WTC11 (cell line): ENCODE results near the gene DHX30. TPM values are rescaled to one million over a fixed set of nuclear protein-coding genes. Genes with fewer than 3 reads are reported as not detected.
A peak's percentile ranks its signal among the peaks of the same experiment; 100 is the strongest.

ENCODE experiments used
- ATAC-seq: fragments of 200-7000 bp; cut with Tn5 transposase; 2 replicates; pipeline ENCODE4 v1.10.0; 2021; ENCODE audit warnings: mild to moderate bottlenecking, moderate library complexity
- CTCF ChIA-PET: fragments of 300-600 bp; sonication (Branson Sonifier 250); formaldehyde crosslinking; loops from one replicate; lab custom pipeline; 2021; ENCODE audit warnings: antibody characterized with exemption; lab: Charles Lee
- POLR2A ChIA-PET: fragments of 350-600 bp; sonication (Branson Sonifier 250); formaldehyde crosslinking; loops from one replicate; lab custom pipeline; 2021; ENCODE audit warnings: antibody characterized with exemption; lab: Charles Lee
- DNase-seq: peaks from one replicate; pipeline ENCODE4 v3.0.0; 2021; ENCODE audit warnings: low spot score
- H3K27ac Mint-ChIP-seq: 2 replicates; pipeline ENCODE4 v1.8.0; 2021; ENCODE audit warnings: mixed read lengths
- H3K27me3 Mint-ChIP-seq: 2 replicates; pipeline ENCODE4 v1.8.0; 2021; ENCODE audit warnings: low read depth, mild to moderate bottlenecking, moderate library complexity, mixed read lengths
- H3K36me3 Mint-ChIP-seq: 2 replicates; pipeline ENCODE4 v1.8.0; 2021; ENCODE audit warnings: mixed read lengths
- H3K4me1 Mint-ChIP-seq: 2 replicates; pipeline ENCODE4 v1.8.0; 2022; ENCODE audit warnings: mixed read lengths
- H3K4me3 Mint-ChIP-seq: 2 replicates; pipeline ENCODE4 v1.8.0; 2021; ENCODE audit warnings: mild to moderate bottlenecking, moderate library complexity, mixed read lengths
- H3K9me3 Mint-ChIP-seq: 2 replicates; pipeline ENCODE4 v1.8.0; 2021; ENCODE audit warnings: mixed read lengths
- ATF1 ChIP-seq: sonication (generic); formaldehyde crosslinking; IDR thresholded peaks from 2 replicates; pipeline ENCODE4 v1.8.1; 2023; ENCODE audit warnings: mild to moderate bottlenecking, moderate library complexity, missing genetic modification reagents
- CREM ChIP-seq: sonication (generic); formaldehyde crosslinking; IDR thresholded peaks from 2 replicates; pipeline ENCODE4 v1.8.1; 2022; ENCODE audit warnings: mild to moderate bottlenecking, missing genetic modification reagents, moderate library complexity
- ELF4 ChIP-seq: sonication (generic); formaldehyde crosslinking; IDR thresholded peaks from 2 replicates; pipeline ENCODE4 v1.8.1; 2022; ENCODE audit warnings: low read depth, mild to moderate bottlenecking, moderate library complexity, missing genetic modification reagents
- ESRRA ChIP-seq: sonication (generic); formaldehyde crosslinking; IDR thresholded peaks from 2 replicates; pipeline ENCODE4 v1.8.1; 2022; ENCODE audit warnings: mild to moderate bottlenecking, missing genetic modification reagents, borderline replicate concordance
- ETV6 ChIP-seq: sonication (generic); formaldehyde crosslinking; IDR thresholded peaks from 2 replicates; pipeline ENCODE4 v1.8.1; 2022; ENCODE audit warnings: mild to moderate bottlenecking, missing genetic modification reagents
- FOXK1 ChIP-seq: sonication (generic); formaldehyde crosslinking; IDR thresholded peaks from 2 replicates; pipeline ENCODE4 v1.8.0; 2022; ENCODE audit warnings: mild to moderate bottlenecking, moderate library complexity, missing genetic modification reagents
- FOXP1 ChIP-seq: sonication (generic); formaldehyde crosslinking; IDR thresholded peaks from 2 replicates; pipeline ENCODE4 v1.8.0; 2022; ENCODE audit warnings: missing genetic modification reagents, mild to moderate bottlenecking, moderate library complexity, borderline replicate concordance
- HMGA2 ChIP-seq: fragments of 250-450 bp; sonication (Bioruptor Pico); IDR thresholded peaks from 2 replicates; pipeline ENCODE4 v1.4.0; 2021; ENCODE audit warnings: mild to moderate bottlenecking, moderate library complexity
- RELA ChIP-seq: sonication (generic); formaldehyde crosslinking; IDR thresholded peaks from 2 replicates; pipeline ENCODE4 v1.8.1; 2022; ENCODE audit warnings: missing genetic modification reagents, mild to moderate bottlenecking, borderline replicate concordance
- RORB ChIP-seq: fragments of 250-450 bp; sonication (Bioruptor Pico); IDR thresholded peaks from 2 replicates; pipeline ENCODE4 v1.9.0; 2021; ENCODE audit warnings: mild to moderate bottlenecking
- TEAD1 ChIP-seq: sonication (generic); formaldehyde crosslinking; IDR thresholded peaks from 2 replicates; pipeline ENCODE4 v1.8.0; 2022; ENCODE audit warnings: mild to moderate bottlenecking, missing genetic modification reagents
- TP53 ChIP-seq: sonication (generic); formaldehyde crosslinking; IDR thresholded peaks from 2 replicates; pipeline ENCODE4 v1.8.1; 2023; ENCODE audit warnings: mild to moderate bottlenecking, missing genetic modification reagents
- ZNF121 ChIP-seq: sonication (generic); formaldehyde crosslinking; IDR thresholded peaks from 2 replicates; pipeline ENCODE4 v1.8.0; 2023; ENCODE audit warnings: missing genetic modification reagents
- ZNF219 ChIP-seq: sonication (generic); formaldehyde crosslinking; IDR thresholded peaks from 2 replicates; pipeline ENCODE4 v1.8.0; 2023; ENCODE audit warnings: missing genetic modification reagents, mild to moderate bottlenecking, borderline replicate concordance
- ZNF232 ChIP-seq: sonication (generic); formaldehyde crosslinking; IDR thresholded peaks from 2 replicates; pipeline ENCODE4 v1.8.0; 2022; ENCODE audit warnings: mild to moderate bottlenecking, missing genetic modification reagents
- ZNF263 ChIP-seq: sonication (generic); formaldehyde crosslinking; IDR thresholded peaks from 2 replicates; pipeline ENCODE4 v1.8.1; 2022; ENCODE audit warnings: low read depth, mild to moderate bottlenecking, moderate library complexity, missing genetic modification reagents
- ZNF396 ChIP-seq: fragments of 250-450 bp; sonication (Bioruptor Pico); IDR thresholded peaks from 2 replicates; pipeline ENCODE4 v1.8.0; 2021; ENCODE audit warnings: mild to moderate bottlenecking, moderate library complexity, borderline replicate concordance
- ZNF416 ChIP-seq: fragments of 250-450 bp; sonication (Bioruptor Pico); IDR thresholded peaks from 2 replicates; pipeline ENCODE4 v1.9.0; 2021; ENCODE audit warnings: mild to moderate bottlenecking, inconsistent platforms
- ZNF423 ChIP-seq: fragments of 250-450 bp; sonication (Bioruptor Pico); IDR thresholded peaks from 2 replicates; pipeline ENCODE4 v2.1.2; 2022; ENCODE audit warnings: mild to moderate bottlenecking, moderate library complexity
- ZNF671 ChIP-seq: fragments of 250-450 bp; sonication (Bioruptor Pico); IDR thresholded peaks from 2 replicates; pipeline ENCODE4 v1.8.0; 2021; ENCODE audit warnings: mild to moderate bottlenecking
- total RNA-seq: library from RNA; stranded (reverse); gene quantifications from 3 replicates; pipeline ENCODE4 v1.2.3, GENCODE V29; 2021
- TF ChIP-seq, protein P1 (sequence below): sonication (generic); formaldehyde crosslinking; conservative IDR thresholded peaks from 2 replicates; pipeline ENCODE4 v1.8.1; 2022; ENCODE audit warnings: mild to moderate bottlenecking, missing genetic modification reagents
- TF ChIP-seq, protein P2 (sequence below): sonication (generic); formaldehyde crosslinking; IDR thresholded peaks from 2 replicates; pipeline ENCODE4 v1.8.1; 2022; ENCODE audit warnings: missing genetic modification reagents, borderline replicate concordance
- TF ChIP-seq, protein P3 (sequence below): sonication (generic); formaldehyde crosslinking; IDR thresholded peaks from 2 replicates; pipeline ENCODE4 v1.8.0; 2023; ENCODE audit warnings: missing genetic modification reagents, mild to moderate bottlenecking, borderline replicate concordance
- TF ChIP-seq, protein P4 (sequence below): sonication (generic); formaldehyde crosslinking; IDR thresholded peaks from 2 replicates; pipeline ENCODE4 v1.8.1; 2022; ENCODE audit warnings: low read depth, missing genetic modification reagents, borderline replicate concordance
- TF ChIP-seq, protein P5 (sequence below): fragments of 250-450 bp; sonication (Bioruptor Pico); IDR thresholded peaks from 2 replicates; pipeline ENCODE4 v1.9.0; 2021; ENCODE audit warnings: mild to moderate bottlenecking, borderline replicate concordance
- TF ChIP-seq, protein P6 (sequence below): sonication (generic); formaldehyde crosslinking; IDR thresholded peaks from 2 replicates; pipeline ENCODE4 v1.8.0; 2022; ENCODE audit warnings: mild to moderate bottlenecking, missing genetic modification reagents

DHX30 gene
- total RNA-seq, 1 experiment from 2014 or later = 98.1 TPM

DNA sequence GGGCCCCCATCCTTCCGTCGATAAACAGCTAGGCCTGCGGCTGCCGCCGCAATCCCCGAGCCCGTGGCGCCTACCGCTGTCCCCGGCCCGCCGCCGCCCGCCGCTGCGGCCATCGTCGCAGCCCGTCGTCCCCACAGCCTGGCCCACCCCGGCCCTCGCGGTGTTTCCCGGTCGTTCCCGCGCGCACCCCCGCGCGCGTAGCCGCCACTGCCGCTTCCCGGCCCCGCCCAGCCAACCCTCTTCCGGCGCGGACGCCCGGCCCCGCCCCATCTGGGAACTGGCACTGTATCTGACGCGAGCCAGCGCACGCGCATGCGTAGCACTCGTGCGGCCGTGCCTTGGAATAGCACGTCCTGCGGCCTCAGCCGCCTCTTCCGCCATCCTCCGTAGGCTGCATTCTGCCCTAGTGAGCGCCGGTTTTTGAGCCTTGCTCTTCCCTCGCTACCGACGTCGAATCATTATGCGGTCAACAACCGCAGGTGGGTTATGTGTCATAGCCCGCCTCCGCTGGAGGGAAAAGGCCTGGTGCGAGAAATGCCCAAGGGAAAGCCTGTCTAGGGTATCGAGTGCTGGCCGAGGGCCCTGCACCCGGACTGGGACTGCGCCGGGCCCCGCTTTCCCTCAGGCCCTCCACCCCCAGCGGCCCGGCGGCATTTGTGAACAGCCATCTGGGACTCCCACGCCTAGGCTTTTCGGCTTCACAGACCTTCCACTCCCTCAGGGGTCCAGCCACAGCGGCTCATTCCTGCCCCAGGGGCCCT, 21.1 kb upstream of the DHX30 start, which contains the start of gene SMARCC1:
Gene SMARCC1 (minus strand): TSS at position 209 of the 761 bp plus-strand sequence. CDS start 96 bp downstream, at position 113.
- Mint-ChIP-seq H3K4me3 (peak within 1 kb of the TSS; percentile 97), H3K27me3 (no peaks in the 10 kb centered on the region), H3K9me3 (no peaks in the 10 kb centered on the region), H3K36me3 (peaks cover 16% of the 10 kb centered on the region), H3K4me1 (peaks cover 17% of the 10 kb centered on the region), H3K27ac (peak within 1 kb of the TSS; percentile 97)
- peak; percentile 94 for ATAC-seq
- POLR2A ChIA-PET = interaction anchor here (0.5 kb wide), 1 partner anchor 59 kb away, joined by 4 read pairs; no protein-coding TSS in a partner anchor
- DNase-seq = peak; percentile 99
- CTCF ChIA-PET = no interaction called here
- TF ChIP-seq ZNF232 (CRISPR knock-in tag) = peak; percentile 76; the same call in 1 of the 2 replicates
- TF ChIP-seq TEAD1 (CRISPR knock-in tag) = peak; percentile 88
- TF ChIP-seq ZNF121 (CRISPR knock-in tag) = no peak
- TF ChIP-seq FOXK1 = peak; percentile 73
- TF ChIP-seq, protein P1, sequence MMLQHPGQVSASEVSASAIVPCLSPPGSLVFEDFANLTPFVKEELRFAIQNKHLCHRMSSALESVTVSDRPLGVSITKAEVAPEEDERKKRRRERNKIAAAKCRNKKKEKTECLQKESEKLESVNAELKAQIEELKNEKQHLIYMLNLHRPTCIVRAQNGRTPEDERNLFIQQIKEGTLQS (CRISPR knock-in tag) = no peak
- no peak for TF ChIP-seq HMGA2 (CRISPR knock-in tag)
- no peak for TF ChIP-seq ESRRA (CRISPR knock-in tag)
- TF ChIP-seq RELA (CRISPR knock-in tag) = no peak
- no peak for TF ChIP-seq ZNF219 (CRISPR knock-in tag)
- TF ChIP-seq, protein P2, sequence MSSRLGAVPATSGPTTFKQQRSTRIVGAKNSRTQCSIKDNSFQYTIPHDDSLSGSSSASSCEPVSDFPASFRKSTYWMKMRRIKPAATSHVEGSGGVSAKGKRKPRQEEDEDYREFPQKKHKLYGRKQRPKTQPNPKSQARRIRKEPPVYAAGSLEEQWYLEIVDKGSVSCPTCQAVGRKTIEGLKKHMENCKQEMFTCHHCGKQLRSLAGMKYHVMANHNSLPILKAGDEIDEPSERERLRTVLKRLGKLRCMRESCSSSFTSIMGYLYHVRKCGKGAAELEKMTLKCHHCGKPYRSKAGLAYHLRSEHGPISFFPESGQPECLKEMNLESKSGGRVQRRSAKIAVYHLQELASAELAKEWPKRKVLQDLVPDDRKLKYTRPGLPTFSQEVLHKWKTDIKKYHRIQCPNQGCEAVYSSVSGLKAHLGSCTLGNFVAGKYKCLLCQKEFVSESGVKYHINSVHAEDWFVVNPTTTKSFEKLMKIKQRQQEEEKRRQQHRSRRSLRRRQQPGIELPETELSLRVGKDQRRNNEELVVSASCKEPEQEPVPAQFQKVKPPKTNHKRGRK (CRISPR knock-in tag) = no peak
- peak; percentile 84 for TF ChIP-seq ETV6 (CRISPR knock-in tag)
- TF ChIP-seq ELF4 (CRISPR knock-in tag) = 0 out of 2 replicates have a peak, but pooled peaks have one; percentile 53
- TF ChIP-seq, protein P3, sequence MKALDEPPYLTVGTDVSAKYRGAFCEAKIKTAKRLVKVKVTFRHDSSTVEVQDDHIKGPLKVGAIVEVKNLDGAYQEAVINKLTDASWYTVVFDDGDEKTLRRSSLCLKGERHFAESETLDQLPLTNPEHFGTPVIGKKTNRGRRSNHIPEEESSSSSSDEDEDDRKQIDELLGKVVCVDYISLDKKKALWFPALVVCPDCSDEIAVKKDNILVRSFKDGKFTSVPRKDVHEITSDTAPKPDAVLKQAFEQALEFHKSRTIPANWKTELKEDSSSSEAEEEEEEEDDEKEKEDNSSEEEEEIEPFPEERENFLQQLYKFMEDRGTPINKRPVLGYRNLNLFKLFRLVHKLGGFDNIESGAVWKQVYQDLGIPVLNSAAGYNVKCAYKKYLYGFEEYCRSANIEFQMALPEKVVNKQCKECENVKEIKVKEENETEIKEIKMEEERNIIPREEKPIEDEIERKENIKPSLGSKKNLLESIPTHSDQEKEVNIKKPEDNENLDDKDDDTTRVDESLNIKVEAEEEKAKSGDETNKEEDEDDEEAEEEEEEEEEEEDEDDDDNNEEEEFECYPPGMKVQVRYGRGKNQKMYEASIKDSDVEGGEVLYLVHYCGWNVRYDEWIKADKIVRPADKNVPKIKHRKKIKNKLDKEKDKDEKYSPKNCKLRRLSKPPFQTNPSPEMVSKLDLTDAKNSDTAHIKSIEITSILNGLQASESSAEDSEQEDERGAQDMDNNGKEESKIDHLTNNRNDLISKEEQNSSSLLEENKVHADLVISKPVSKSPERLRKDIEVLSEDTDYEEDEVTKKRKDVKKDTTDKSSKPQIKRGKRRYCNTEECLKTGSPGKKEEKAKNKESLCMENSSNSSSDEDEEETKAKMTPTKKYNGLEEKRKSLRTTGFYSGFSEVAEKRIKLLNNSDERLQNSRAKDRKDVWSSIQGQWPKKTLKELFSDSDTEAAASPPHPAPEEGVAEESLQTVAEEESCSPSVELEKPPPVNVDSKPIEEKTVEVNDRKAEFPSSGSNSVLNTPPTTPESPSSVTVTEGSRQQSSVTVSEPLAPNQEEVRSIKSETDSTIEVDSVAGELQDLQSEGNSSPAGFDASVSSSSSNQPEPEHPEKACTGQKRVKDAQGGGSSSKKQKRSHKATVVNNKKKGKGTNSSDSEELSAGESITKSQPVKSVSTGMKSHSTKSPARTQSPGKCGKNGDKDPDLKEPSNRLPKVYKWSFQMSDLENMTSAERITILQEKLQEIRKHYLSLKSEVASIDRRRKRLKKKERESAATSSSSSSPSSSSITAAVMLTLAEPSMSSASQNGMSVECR (CRISPR knock-in tag) = no peak
- TF ChIP-seq, protein P4, sequence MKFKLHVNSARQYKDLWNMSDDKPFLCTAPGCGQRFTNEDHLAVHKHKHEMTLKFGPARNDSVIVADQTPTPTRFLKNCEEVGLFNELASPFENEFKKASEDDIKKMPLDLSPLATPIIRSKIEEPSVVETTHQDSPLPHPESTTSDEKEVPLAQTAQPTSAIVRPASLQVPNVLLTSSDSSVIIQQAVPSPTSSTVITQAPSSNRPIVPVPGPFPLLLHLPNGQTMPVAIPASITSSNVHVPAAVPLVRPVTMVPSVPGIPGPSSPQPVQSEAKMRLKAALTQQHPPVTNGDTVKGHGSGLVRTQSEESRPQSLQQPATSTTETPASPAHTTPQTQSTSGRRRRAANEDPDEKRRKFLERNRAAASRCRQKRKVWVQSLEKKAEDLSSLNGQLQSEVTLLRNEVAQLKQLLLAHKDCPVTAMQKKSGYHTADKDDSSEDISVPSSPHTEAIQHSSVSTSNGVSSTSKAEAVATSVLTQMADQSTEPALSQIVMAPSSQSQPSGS (CRISPR knock-in tag) = no peak
- no peak for TF ChIP-seq ZNF671
- TF ChIP-seq ZNF416 (CRISPR knock-in tag) = no peak
- no peak for TF ChIP-seq ZNF423 (CRISPR knock-in tag)
- TF ChIP-seq RORB (CRISPR knock-in tag) = no peak
- no peak for TF ChIP-seq TP53 (CRISPR knock-in tag)
- TF ChIP-seq, protein P5, sequence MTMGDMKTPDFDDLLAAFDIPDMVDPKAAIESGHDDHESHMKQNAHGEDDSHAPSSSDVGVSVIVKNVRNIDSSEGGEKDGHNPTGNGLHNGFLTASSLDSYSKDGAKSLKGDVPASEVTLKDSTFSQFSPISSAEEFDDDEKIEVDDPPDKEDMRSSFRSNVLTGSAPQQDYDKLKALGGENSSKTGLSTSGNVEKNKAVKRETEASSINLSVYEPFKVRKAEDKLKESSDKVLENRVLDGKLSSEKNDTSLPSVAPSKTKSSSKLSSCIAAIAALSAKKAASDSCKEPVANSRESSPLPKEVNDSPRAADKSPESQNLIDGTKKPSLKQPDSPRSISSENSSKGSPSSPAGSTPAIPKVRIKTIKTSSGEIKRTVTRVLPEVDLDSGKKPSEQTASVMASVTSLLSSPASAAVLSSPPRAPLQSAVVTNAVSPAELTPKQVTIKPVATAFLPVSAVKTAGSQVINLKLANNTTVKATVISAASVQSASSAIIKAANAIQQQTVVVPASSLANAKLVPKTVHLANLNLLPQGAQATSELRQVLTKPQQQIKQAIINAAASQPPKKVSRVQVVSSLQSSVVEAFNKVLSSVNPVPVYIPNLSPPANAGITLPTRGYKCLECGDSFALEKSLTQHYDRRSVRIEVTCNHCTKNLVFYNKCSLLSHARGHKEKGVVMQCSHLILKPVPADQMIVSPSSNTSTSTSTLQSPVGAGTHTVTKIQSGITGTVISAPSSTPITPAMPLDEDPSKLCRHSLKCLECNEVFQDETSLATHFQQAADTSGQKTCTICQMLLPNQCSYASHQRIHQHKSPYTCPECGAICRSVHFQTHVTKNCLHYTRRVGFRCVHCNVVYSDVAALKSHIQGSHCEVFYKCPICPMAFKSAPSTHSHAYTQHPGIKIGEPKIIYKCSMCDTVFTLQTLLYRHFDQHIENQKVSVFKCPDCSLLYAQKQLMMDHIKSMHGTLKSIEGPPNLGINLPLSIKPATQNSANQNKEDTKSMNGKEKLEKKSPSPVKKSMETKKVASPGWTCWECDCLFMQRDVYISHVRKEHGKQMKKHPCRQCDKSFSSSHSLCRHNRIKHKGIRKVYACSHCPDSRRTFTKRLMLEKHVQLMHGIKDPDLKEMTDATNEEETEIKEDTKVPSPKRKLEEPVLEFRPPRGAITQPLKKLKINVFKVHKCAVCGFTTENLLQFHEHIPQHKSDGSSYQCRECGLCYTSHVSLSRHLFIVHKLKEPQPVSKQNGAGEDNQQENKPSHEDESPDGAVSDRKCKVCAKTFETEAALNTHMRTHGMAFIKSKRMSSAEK (CRISPR knock-in tag) = no peak
- TF ChIP-seq ZNF396 (CRISPR knock-in tag) = no peak
- TF ChIP-seq, protein P6, sequence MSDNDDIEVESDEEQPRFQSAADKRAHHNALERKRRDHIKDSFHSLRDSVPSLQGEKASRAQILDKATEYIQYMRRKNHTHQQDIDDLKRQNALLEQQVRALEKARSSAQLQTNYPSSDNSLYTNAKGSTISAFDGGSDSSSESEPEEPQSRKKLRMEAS (CRISPR knock-in tag) = peak; percentile 75; the same call in 1 of the 2 replicates
- TF ChIP-seq CREM (CRISPR knock-in tag) = peak; percentile 23; the same call in 1 of the 2 replicates
- TF ChIP-seq ATF1 = 0 out of 2 replicates have a peak, but pooled peaks have one; percentile 30
- no peak; the same call in 1 of the 2 replicates for TF ChIP-seq FOXP1 (CRISPR knock-in tag)
- TF ChIP-seq ZNF263 (CRISPR knock-in tag) = no peak
